Activated T-helper 2 cell treated with anti-CD3 and anti-CD28 coated beads, Interferon-gamma antibody, Interleukin-2, Interleukin-4, amounts not matched to agents 10 μg/mL and 5 μg/mL and 100 μg/mL, durations not matched to agents 14 hours and 24 hours and 36 hours (primary cell): ENCODE results near the gene SLC8B1. TPM values are rescaled to one million over a fixed set of nuclear protein-coding genes. Genes with fewer than 3 reads are reported as not detected.

Source experiments
- DNase-seq: peaks from one replicate; pipeline ENCODE4 v3.0.0; 2021; ENCODE audit warnings: low spot score
- H3K27ac Mint-ChIP-seq: one replicate; pipeline ENCODE4 v1.8.0; 2021; ENCODE audit warnings: mixed read lengths
- H3K27me3 Mint-ChIP-seq: one replicate; pipeline ENCODE4 v1.8.0; 2021; ENCODE audit warnings: low read depth, mixed read lengths
- H3K36me3 Mint-ChIP-seq: one replicate; pipeline ENCODE4 v1.8.0; 2021; ENCODE audit warnings: low read depth, mixed read lengths
- H3K4me1 Mint-ChIP-seq: one replicate; pipeline ENCODE4 v1.8.0; 2021; ENCODE audit warnings: low read depth, mixed read lengths
- H3K4me3 Mint-ChIP-seq: one replicate; pipeline ENCODE4 v1.8.0; 2021; ENCODE audit warnings: low read depth, mild to moderate bottlenecking, moderate library complexity, mixed read lengths
- H3K9me3 Mint-ChIP-seq: one replicate; pipeline ENCODE4 v1.8.0; 2021; ENCODE audit warnings: mixed read lengths
- intact Hi-C: fragments of 100-400 bp; cut with micrococcal nuclease; formaldehyde crosslinking; loops from one replicate; pipeline ENCODE4 v1.15.1; 2023
- total RNA-seq: library from RNA; stranded (reverse); gene quantifications from 2 replicates; pipeline ENCODE4 v1.2.3, GENCODE V29; 2022

The SLC8B1 gene
- total RNA-seq, 1 donor from 2014 or later, result 20.8 TPM

- Mint-ChIP-seq H3K4me1 (no peaks in the 10 kb centered on the region), H3K27ac (no peak overlapping the region), H3K36me3 (peaks cover 23% of the 10 kb centered on the region), H3K9me3 (no peaks in the 10 kb centered on the region), H3K27me3 (no peaks in the 10 kb centered on the region), H3K4me3 (no peak overlapping the region)
- intact Hi-C loops, result no loop called here
- DNase-seq, result no peak
These were observed 41.8 kb downstream of the SLC8B1 start for GRCh38 chr12:113293100-113293499.

GRCh38 chr12:113292547-113292946 is 42.4 kb downstream of the SLC8B1 start:
- no peaks in the 10 kb centered on the region for H3K4me1 Mint-ChIP-seq
- no peak overlapping the region for H3K4me3 Mint-ChIP-seq
- intact Hi-C loops, result no loop called here
- no peaks in the 10 kb centered on the region for H3K9me3 Mint-ChIP-seq
- DNase-seq, result no peak
- no peaks in the 10 kb centered on the region for H3K27me3 Mint-ChIP-seq
- H3K36me3 Mint-ChIP-seq, result peaks cover 23% of the 10 kb centered on the region
- no peak overlapping the region for H3K27ac Mint-ChIP-seq

GRCh38 chr12:113292091-113292490 is 42.8 kb downstream of the SLC8B1 start:
- Mint-ChIP-seq H3K27ac (no peak overlapping the region), H3K36me3 (peaks cover 23% of the 10 kb centered on the region), H3K4me3 (no peak overlapping the region), H3K27me3 (no peaks in the 10 kb centered on the region), H3K9me3 (no peaks in the 10 kb centered on the region), H3K4me1 (no peaks in the 10 kb centered on the region)
- intact Hi-C loops, result no loop called here
- DNase-seq, result no peak

- Mint-ChIP-seq H3K36me3 (peaks cover 20% of the 10 kb centered on the region), H3K4me3 (no peak overlapping the region), H3K27me3 (no peaks in the 10 kb centered on the region), H3K27ac (no peak overlapping the region), H3K4me1 (no peaks in the 10 kb centered on the region), H3K9me3 (no peaks in the 10 kb centered on the region)
- intact Hi-C loops, result no loop called here
- no peak for DNase-seq
These were observed 43.3 kb downstream of the SLC8B1 start for GRCh38 chr12:113291586-113291985.

GRCh38 chr12:113290506-113290905 is 44.4 kb downstream of the SLC8B1 start:
- Mint-ChIP-seq H3K27me3 (no peaks in the 10 kb centered on the region), H3K27ac (no peak overlapping the region), H3K4me3 (no peak overlapping the region), H3K36me3 (peaks cover 19% of the 10 kb centered on the region), H3K4me1 (no peaks in the 10 kb centered on the region), H3K9me3 (no peaks in the 10 kb centered on the region)
- intact Hi-C loops, result no loop called here
- no peak for DNase-seq

GRCh38 chr12:113289361-113289760 is 45.5 kb downstream of the SLC8B1 start:
- Mint-ChIP-seq H3K36me3 (peaks cover 25% of the 10 kb centered on the region), H3K9me3 (no peaks in the 10 kb centered on the region), H3K27ac (no peak overlapping the region), H3K27me3 (no peaks in the 10 kb centered on the region), H3K4me1 (no peaks in the 10 kb centered on the region), H3K4me3 (no peak overlapping the region)
- intact Hi-C loops, result no loop called here
- DNase-seq, result no peak

- intact Hi-C loops, result no loop called here
- Mint-ChIP-seq H3K36me3 (peaks cover 25% of the 10 kb centered on the region), H3K4me1 (no peaks in the 10 kb centered on the region), H3K27me3 (no peaks in the 10 kb centered on the region), H3K4me3 (no peak overlapping the region), H3K27ac (no peak overlapping the region), H3K9me3 (no peaks in the 10 kb centered on the region)
- no peak for DNase-seq
These were observed 47.0 kb downstream of the SLC8B1 start for GRCh38 chr12:113287899-113288282.

GRCh38 chr12:113287146-113287898 is 47.6 kb downstream of the SLC8B1 start:
- Mint-ChIP-seq H3K36me3 (peaks cover 21% of the 10 kb centered on the region), H3K9me3 (no peaks in the 10 kb centered on the region), H3K27me3 (no peaks in the 10 kb centered on the region), H3K27ac (no peak overlapping the region), H3K4me1 (no peaks in the 10 kb centered on the region), H3K4me3 (no peak overlapping the region)
- intact Hi-C loops, result no loop called here
- DNase-seq, result no peak

GRCh38 chr12:113286712-113287111 is 48.2 kb downstream of the SLC8B1 start:
- Mint-ChIP-seq H3K4me1 (no peaks in the 10 kb centered on the region), H3K27ac (no peak overlapping the region), H3K9me3 (no peaks in the 10 kb centered on the region), H3K36me3 (peaks cover 20% of the 10 kb centered on the region), H3K4me3 (no peak overlapping the region), H3K27me3 (no peaks in the 10 kb centered on the region)
- intact Hi-C loops, result no loop called here
- DNase-seq, result no peak

- no peak for DNase-seq
- Mint-ChIP-seq H3K9me3 (no peaks in the 10 kb centered on the region), H3K27me3 (no peaks in the 10 kb centered on the region), H3K4me1 (no peaks in the 10 kb centered on the region), H3K36me3 (peaks cover 13% of the 10 kb centered on the region), H3K4me3 (no peak overlapping the region), H3K27ac (no peak overlapping the region)
- intact Hi-C loops, result no loop called here
These were observed 49.0 kb downstream of the SLC8B1 start for GRCh38 chr12:113285679-113286610.

- Mint-ChIP-seq H3K36me3 (peaks cover 15% of the 10 kb centered on the region), H3K4me3 (no peak overlapping the region), H3K4me1 (peaks cover 2% of the 10 kb centered on the region), H3K27me3 (no peaks in the 10 kb centered on the region), H3K27ac (no peak overlapping the region), H3K9me3 (no peaks in the 10 kb centered on the region)
- intact Hi-C loops, result no loop called here
- DNase-seq, result no peak
These were observed 50.2 kb downstream of the SLC8B1 start for GRCh38 chr12:113284751-113285150.

- DNase-seq, result no peak
- Mint-ChIP-seq H3K36me3 (peaks cover 20% of the 10 kb centered on the region), H3K27ac (no peak overlapping the region), H3K4me1 (peaks cover 2% of the 10 kb centered on the region), H3K27me3 (no peaks in the 10 kb centered on the region), H3K4me3 (no peak overlapping the region), H3K9me3 (no peaks in the 10 kb centered on the region)
- intact Hi-C loops, result no loop called here
These were observed 56.3 kb downstream of the SLC8B1 start for GRCh38 chr12:113278633-113279032.

- Mint-ChIP-seq H3K27me3 (no peaks in the 10 kb centered on the region), H3K27ac (no peak overlapping the region), H3K36me3 (peaks cover 23% of the 10 kb centered on the region), H3K4me1 (peaks cover 2% of the 10 kb centered on the region), H3K4me3 (no peak overlapping the region), H3K9me3 (no peaks in the 10 kb centered on the region)
- DNase-seq, result no peak
- intact Hi-C loops, result no loop called here
These were observed 56.8 kb downstream of the SLC8B1 start for GRCh38 chr12:113278141-113278540.
